Measurements from ENCODE around the gene NMNAT3.

DNA sequence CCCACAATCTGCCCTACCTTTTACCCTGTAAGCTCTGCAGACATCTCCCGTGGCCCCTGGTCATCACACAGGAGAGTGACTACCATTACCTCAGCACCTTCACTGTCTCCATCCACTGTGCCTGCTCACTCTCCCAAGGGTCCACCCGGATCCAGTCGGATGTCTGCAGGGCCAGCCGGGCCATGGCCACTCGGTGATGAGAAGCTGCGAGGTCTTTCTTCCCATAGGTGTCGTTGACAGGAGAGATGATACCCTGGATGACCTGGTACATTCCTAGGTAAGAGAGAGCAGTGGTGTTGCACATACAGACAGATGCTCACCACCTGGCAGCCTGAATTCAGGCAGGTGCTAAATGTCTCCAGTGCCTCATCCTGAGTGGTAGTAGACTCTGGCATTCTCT lies 99.0 kb downstream of the NMNAT3 start:
- TF ChIP-seq SNAI2 (CRISPR knock-in tag; IDR thresholded peaks at IDR 0.05) (no peak), ISL1 (CRISPR knock-in tag; IDR thresholded peaks at IDR 0.05) (no peak), ARNTL (CRISPR knock-in tag; IDR thresholded peaks at IDR 0.05; ENCODE audit: borderline replicate concordance, low read depth) (no peak), ZNF565 (CRISPR knock-in tag; conservative IDR thresholded peaks at IDR 0.05; ENCODE audit: low read depth) (no peak), ZFP3 (CRISPR knock-in tag; IDR thresholded peaks at IDR 0.05) (no peak), ZNF8 (CRISPR knock-in tag; IDR thresholded peaks at IDR 0.05) (no peak), ESRRG (CRISPR knock-in tag; IDR thresholded peaks at IDR 0.05) (no peak), CSDC2 (CRISPR knock-in tag; IDR thresholded peaks at IDR 0.05) (no peak), GLIS3 (CRISPR knock-in tag; IDR thresholded peaks at IDR 0.05) (no peak), ZFP30 (CRISPR knock-in tag; IDR thresholded peaks at IDR 0.05) (no peak), RARB (CRISPR knock-in tag; IDR thresholded peaks at IDR 0.05) (no peak)
- TF ChIP-seq, protein P1, sequence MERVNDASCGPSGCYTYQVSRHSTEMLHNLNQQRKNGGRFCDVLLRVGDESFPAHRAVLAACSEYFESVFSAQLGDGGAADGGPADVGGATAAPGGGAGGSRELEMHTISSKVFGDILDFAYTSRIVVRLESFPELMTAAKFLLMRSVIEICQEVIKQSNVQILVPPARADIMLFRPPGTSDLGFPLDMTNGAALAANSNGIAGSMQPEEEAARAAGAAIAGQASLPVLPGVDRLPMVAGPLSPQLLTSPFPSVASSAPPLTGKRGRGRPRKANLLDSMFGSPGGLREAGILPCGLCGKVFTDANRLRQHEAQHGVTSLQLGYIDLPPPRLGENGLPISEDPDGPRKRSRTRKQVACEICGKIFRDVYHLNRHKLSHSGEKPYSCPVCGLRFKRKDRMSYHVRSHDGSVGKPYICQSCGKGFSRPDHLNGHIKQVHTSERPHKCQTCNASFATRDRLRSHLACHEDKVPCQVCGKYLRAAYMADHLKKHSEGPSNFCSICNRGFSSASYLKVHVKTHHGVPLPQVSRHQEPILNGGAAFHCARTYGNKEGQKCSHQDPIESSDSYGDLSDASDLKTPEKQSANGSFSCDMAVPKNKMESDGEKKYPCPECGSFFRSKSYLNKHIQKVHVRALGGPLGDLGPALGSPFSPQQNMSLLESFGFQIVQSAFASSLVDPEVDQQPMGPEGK (CRISPR knock-in tag; IDR thresholded peaks at IDR 0.05; ENCODE audit: borderline replicate concordance): no peak
- TF ChIP-seq, protein P2, sequence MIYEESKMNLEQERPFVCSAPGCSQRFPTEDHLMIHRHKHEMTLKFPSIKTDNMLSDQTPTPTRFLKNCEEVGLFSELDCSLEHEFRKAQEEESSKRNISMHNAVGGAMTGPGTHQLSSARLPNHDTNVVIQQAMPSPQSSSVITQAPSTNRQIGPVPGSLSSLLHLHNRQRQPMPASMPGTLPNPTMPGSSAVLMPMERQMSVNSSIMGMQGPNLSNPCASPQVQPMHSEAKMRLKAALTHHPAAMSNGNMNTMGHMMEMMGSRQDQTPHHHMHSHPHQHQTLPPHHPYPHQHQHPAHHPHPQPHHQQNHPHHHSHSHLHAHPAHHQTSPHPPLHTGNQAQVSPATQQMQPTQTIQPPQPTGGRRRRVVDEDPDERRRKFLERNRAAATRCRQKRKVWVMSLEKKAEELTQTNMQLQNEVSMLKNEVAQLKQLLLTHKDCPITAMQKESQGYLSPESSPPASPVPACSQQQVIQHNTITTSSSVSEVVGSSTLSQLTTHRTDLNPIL (CRISPR knock-in tag; IDR thresholded peaks at IDR 0.05; ENCODE audit: low read depth): no peak
- TF ChIP-seq, protein P3, sequence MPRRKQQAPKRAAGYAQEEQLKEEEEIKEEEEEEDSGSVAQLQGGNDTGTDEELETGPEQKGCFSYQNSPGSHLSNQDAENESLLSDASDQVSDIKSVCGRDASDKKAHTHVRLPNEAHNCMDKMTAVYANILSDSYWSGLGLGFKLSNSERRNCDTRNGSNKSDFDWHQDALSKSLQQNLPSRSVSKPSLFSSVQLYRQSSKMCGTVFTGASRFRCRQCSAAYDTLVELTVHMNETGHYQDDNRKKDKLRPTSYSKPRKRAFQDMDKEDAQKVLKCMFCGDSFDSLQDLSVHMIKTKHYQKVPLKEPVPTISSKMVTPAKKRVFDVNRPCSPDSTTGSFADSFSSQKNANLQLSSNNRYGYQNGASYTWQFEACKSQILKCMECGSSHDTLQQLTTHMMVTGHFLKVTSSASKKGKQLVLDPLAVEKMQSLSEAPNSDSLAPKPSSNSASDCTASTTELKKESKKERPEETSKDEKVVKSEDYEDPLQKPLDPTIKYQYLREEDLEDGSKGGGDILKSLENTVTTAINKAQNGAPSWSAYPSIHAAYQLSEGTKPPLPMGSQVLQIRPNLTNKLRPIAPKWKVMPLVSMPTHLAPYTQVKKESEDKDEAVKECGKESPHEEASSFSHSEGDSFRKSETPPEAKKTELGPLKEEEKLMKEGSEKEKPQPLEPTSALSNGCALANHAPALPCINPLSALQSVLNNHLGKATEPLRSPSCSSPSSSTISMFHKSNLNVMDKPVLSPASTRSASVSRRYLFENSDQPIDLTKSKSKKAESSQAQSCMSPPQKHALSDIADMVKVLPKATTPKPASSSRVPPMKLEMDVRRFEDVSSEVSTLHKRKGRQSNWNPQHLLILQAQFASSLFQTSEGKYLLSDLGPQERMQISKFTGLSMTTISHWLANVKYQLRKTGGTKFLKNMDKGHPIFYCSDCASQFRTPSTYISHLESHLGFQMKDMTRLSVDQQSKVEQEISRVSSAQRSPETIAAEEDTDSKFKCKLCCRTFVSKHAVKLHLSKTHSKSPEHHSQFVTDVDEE (CRISPR knock-in tag; IDR thresholded peaks at IDR 0.05): no peak

Data from SK-N-SH treated with all-trans-retinoic acid at 6 μM for 48 hours (cell line).